GM12892 (cell line): ENCODE results near the gene KLC1.
A peak's percentile ranks its signal among the peaks of the same experiment; 100 is the strongest.

Source experiments
- DNase-seq: peaks from one replicate; pipeline ENCODE4 v3.0.0; 2011; ENCODE audit not compliant: insufficient read length
- FAIRE-seq: peaks from 2 replicates; lab custom pipeline; 2011; peaks lifted over from hg19 to GRCh38; lab: Jason Lieb, UNC
- POLR2A ChIP-seq: IDR thresholded peaks from 2 replicates; pipeline ENCODE4 v1.6.1; 2011; ENCODE audit warnings: low read depth, low read length, control low read depth
- POLR2AphosphoS5 ChIP-seq: IDR thresholded peaks from 2 replicates; pipeline ENCODE4 v1.6.1; 2011; ENCODE audit warnings: low read depth, low read length, control low read depth
- TAF1 ChIP-seq: IDR thresholded peaks from 2 replicates; pipeline ENCODE4 v1.6.1; 2011; ENCODE audit warnings: low read depth, mild to moderate bottlenecking, control low read depth, low read length, borderline replicate concordance

The KLC1 gene

GRCh38 chr14:103675957-103676356 lies 46.9 kb downstream of the KLC1 start:
- no peak for FAIRE-seq
- TF ChIP-seq POLR2A (no peak), TAF1 (no peak), POLR2AphosphoS5 (no peak)
- DNase-seq: no peak

DNA sequence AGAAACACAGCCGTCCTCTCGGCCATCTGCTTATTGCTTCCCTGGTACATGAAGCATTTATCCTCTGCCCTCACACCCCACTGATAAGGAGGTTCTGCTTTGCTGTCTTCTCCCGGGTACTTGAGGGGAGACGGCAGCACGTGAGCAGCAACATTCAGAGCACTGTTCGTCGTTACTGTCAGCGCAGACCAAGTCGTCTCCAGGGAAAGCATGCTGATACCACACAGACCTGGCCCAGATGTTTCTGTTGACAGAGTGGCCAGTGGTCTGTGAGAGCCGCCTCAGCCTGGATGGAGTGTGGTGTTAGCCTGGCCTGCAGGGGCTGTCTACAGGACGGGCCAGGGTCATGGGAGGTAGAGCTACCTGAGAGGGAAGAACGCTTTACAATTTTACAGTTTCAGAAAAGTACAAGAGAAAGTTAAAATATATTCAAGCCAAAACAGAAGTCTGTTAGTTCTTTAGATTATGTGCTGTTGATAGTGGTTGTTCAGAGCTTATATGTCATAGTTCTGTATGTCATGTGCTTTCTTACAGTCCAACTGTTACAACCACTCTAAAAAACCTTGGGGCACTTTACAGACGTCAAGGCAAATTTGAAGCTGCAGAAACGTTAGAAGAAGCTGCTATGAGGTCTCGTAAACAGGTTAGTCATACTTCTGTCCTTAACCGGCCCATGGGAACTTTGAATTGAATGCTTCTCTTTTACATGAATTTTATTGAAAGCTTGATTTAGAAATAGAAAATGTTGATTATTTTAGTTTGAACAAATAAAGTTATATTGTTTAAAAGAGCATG lies 48.1 kb downstream of the KLC1 start:
- TF ChIP-seq POLR2AphosphoS5 (no peak), TAF1 (no peak), POLR2A (no peak)
- no peak for DNase-seq
- FAIRE-seq: no peak

DNA sequence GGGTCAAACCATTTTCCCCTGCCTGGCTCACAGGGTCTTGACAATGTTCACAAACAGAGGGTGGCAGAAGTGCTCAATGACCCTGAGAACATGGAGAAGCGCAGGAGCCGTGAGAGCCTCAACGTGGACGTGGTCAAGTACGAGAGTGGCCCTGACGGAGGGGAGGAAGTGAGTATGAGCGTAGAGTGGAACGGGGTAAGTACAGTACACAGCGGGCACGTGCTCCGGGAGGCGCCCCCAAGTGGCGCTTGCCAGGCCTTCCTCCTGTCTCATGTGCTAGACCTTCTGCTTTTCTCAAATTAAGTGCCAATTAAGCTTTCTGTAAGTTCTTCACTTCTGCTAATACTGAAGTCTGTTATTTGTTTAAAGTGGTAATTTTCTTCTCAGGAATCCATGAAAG lies 50.3 kb downstream of the KLC1 start:
- TF ChIP-seq POLR2A (no peak), POLR2AphosphoS5 (no peak), TAF1 (no peak)
- DNase-seq (peak; percentile 59), FAIRE-seq (peak; percentile 90)

DNA sequence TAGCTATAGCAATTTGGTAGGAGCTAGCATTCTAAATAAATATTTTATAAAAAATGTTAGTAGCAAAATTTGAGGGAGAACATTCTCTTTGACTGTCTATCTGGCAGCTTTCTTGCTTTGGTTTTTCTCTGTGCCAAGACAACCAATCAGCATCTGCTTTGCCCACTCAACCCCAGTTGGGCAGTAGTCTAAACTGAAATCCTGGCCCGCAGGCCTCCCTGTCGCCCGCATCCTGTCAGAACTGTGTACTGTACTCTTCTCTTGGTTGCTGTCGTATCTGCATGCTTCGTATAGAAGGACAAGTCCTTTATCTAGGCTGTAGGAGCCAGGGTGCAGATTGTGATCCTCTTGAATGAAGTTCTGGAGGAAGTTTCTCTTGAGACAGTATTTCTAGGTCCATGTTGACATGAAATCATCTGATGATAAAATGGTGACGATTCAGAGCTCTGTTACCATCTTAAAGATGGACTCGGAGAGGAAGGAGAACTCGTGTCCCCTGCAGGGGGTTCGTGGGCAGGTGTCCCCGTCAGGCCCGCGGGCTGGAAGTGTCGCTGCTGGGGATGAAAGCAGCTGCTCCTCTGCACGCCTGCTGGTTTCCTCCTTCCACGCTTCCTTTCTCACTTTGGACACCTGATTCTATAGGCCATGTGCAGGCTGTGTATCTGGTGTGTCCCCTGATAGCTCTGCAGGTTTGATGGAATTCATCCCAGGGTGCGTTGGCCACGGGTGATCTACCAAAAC lies 51.6 kb downstream of the KLC1 start:
- TF ChIP-seq POLR2A (no peak), TAF1 (no peak), POLR2AphosphoS5 (no peak)
- no peak for FAIRE-seq
- DNase-seq: no peak

DNA sequence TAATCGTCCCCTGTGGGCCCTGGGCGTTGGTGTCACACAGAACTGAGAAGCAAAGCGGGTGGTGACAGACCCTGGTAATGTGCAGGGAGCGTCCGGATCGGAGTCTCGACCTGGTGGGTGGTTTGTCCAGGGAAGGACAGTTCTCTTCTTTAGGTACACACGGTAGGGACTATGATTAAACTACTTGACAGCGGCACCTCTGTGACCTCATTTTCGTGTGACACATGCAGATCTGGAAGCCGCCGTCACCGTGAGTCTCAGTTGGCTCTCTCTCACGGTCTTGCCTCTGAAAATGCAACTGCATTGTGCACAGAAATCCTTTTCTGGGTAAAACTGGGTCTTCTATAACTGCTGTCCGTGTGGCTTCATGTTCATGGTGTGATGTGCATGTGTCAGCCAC lies 54.1 kb downstream of the KLC1 start:
- DNase-seq (no peak), FAIRE-seq (no peak)
- TF ChIP-seq POLR2A (no peak), TAF1 (no peak), POLR2AphosphoS5 (no peak)

DNA sequence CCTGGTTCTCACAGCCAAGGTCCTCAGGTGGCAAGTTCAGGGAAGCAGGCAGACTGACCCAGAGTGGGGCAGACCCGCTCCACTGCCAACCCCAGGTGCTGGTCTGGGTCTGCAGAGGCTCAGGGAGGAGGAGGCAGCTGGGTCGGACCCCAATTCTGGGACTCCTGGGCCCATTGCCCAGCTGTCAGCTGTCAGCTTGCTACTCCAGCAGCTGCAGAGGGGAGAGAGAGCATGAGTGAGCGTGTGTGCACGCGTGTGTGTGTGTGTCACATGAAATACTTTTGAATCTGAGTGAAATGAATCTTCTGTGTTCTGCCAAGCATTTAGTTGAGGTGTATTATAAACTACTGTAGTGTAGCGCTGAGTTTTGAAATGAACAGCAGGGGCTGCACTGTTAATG lies 55.5 kb downstream of the KLC1 start:
- FAIRE-seq: no peak
- no peak for TF ChIP-seq POLR2A
- no peak for TF ChIP-seq TAF1
- no peak for TF ChIP-seq POLR2AphosphoS5
- no peak for DNase-seq

DNA sequence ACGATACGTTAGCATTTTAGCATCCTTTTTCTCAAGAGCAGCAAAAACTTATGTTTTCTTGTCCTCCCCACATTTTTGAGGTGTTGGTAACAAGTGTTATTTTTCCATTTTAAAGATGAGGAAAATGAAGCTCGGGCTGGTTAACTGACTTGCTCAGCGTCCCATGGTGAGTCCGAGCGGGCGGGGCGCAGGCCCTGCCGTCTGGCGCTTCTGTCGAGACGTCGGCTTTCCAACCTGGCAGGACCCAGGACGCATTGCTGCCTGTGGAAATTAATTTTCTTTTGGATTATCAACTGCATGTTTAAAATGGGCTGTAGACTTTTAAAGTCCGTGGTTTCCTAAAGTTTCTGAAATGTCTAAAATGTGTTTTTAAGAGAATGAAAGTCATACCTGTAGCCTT lies 55.9 kb downstream of the KLC1 start:
- TF ChIP-seq POLR2AphosphoS5: no peak
- TF ChIP-seq TAF1: no peak
- no peak for TF ChIP-seq POLR2A
- FAIRE-seq (no peak), DNase-seq (no peak)

DNA sequence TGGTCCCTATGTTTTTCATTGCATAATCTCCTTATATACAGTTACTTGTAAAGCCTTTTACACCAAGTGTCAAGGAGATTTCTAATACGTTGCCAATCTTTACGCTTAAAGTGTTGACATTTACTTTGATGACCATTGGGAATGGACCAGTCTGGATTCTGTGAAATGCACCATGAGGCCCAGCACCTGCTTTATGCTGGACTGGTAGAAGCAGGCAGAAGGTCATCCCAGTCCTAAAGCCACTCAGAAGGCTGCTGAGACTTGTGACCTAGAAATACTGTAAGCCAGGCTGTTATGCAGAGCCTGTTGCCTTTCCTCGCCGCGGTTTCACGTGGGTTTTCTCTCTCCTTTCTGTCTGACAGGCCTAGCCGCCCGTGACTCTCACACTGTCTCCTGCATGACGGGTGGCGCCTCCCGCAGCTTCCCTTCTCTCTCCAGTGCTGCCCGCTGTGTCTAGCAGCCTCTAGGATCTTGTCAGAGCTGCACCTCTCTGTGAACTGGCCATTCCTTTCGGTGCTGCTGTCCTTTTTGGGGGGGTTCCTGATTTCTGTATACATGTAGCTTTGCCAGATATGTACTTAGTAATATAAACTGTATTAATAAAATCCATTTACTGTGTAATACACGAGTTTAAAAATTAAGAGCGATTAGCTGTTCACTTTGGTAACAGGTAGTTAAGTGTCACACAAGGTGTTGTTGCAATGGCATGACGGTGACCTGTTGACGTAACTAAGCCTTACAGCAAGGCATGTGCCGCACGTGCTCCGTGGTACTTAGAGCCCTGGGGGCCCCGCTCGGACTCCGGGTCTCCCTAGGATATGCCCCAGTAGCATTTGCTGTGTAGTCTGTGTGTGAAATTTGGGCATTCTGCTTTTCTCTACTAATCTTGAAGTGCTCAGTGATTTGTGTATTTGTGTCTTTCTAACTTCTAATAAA lies 56.5 kb downstream of the KLC1 start:
- no peak for TF ChIP-seq POLR2A
- TF ChIP-seq TAF1: no peak
- TF ChIP-seq POLR2AphosphoS5: no peak
- DNase-seq (no peak), FAIRE-seq (no peak)

GRCh38 chr14:103686831-103687485 lies 57.9 kb downstream of the KLC1 start:
- no peak for FAIRE-seq
- no peak for DNase-seq
- TF ChIP-seq POLR2AphosphoS5: no peak
- no peak for TF ChIP-seq TAF1
- TF ChIP-seq POLR2A: no peak

- DNase-seq: no peak
- FAIRE-seq: no peak
- no peak for TF ChIP-seq POLR2A
- no peak for TF ChIP-seq POLR2AphosphoS5
- no peak for TF ChIP-seq TAF1
Measured at GRCh38 chr14:103687712-103688111, 58.7 kb downstream of the KLC1 start.

DNA sequence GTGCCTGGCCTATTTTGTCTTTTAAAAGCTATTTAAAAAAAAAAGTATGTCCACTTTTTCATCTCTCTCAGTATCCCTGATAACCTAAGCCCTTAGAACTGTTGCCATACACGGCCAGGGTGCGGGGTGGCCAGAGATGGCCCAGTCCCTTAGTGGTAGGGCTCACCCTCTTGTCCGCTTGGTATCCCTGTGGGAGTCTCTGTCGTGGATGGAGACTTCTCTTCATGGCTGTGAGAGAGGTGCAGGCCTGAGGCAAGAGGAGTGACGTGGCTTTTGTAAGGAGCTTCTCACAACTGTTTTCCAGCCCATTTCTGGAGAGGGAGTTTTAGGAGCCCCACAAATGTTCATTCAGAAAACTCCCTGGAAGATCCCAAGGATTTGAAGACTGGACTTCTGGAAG lies 59.4 kb downstream of the KLC1 start:
- no peak for TF ChIP-seq POLR2A
- TF ChIP-seq POLR2AphosphoS5: no peak
- TF ChIP-seq TAF1: no peak
- no peak for FAIRE-seq
- DNase-seq: no peak
